HG02759 (cell line): ENCODE measurements around the gene UPK1A.
A peak's percentile ranks its signal among the peaks of the same experiment; 100 is the strongest.
"Not testable (repeated sequence)": the region's sequence is repeated elsewhere in the genome, so short reads cannot be mapped to it uniquely, and the experiment has no call there.

Experiments used
- ATAC-seq: cut with Tn5 transposase; IDR thresholded peaks from one replicate; pipeline ENCODE4 v1.9.1; 2021; ENCODE audit warnings: mild to moderate bottlenecking, moderate library complexity; ENCODE audit not compliant: unreplicated experiment

The UPK1A gene

DNA sequence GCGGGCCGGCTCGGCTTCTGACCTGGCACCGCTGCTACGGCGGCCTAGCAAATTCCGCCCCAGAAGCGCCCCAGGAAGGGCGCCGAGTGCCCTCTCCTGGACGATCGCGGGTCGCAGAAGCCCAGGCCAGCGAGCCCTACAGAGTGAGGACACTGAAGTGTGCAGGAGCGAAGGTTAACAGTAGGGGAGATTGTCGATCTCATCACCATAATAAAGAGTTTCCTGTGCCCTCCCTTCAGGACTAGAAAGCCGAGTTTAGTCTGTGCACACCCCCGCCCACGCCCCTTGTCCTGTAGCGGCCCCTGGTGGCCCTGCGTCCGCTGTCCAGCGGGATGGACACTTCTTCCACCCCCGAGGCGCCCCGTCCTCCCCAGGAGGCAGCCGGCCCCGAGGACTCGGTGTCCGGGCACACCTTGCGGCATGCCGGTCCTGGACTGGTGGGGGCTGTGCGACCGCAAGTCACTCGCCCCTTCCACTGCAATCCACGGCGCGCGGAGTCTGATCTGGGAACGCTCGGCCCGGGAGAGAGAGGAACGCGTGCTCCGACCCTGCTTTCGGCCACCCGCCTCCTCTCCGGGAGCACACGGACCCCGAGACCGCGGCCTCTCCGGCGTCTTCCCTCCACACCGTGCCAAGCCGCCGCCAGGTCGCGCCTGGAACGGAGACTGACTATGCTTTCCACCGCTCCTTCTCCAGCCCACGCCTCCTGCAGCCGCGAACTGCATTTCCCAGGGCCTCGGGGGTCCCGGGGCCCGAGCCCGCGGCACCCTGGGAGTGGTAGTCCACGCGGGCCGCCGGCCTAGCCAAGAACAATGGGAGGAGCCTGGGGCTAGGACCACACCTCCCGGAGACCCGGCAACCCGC, 50.7 kb downstream of the UPK1A start:
- ATAC-seq = peak; percentile 70

DNA sequence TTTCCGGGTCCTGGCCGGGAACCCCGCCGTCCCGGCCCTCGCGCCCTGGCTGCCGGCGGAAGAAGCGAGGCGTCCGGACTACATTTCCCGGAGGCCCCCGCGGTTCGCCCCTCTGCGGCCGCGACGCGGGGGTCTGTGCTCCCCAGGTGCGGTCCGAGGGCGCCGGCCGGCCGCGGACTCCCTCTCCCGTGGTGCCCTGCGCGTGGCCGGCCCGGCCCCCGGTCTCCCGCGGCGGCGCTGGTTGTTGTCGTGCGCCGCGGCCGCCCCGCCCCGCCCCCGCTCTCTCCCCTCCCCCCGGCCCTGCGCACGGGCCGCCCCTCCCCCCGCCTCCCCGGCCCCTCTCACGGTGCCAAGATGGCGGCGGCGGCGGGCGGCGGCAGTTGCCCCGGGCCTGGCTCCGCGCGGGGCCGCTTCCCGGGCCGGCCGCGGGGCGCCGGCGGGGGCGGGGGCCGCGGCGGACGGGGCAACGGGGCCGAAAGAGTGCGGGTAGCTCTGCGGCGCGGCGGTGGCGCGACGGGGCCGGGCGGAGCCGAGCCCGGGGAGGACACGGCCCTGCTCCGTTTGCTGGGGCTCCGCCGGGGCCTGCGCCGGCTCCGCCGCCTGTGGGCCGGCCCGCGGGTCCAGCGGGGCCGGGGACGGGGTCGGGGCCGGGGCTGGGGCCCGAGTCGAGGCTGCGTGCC, 51.5 kb downstream of the UPK1A start, which contains the start of gene KMT2B:
Gene KMT2B (plus strand): TSS at position 339 of the 680 bp plus-strand sequence. CDS start 16 bp downstream, at position 355.
- peak; percentile 62 for ATAC-seq

DNA sequence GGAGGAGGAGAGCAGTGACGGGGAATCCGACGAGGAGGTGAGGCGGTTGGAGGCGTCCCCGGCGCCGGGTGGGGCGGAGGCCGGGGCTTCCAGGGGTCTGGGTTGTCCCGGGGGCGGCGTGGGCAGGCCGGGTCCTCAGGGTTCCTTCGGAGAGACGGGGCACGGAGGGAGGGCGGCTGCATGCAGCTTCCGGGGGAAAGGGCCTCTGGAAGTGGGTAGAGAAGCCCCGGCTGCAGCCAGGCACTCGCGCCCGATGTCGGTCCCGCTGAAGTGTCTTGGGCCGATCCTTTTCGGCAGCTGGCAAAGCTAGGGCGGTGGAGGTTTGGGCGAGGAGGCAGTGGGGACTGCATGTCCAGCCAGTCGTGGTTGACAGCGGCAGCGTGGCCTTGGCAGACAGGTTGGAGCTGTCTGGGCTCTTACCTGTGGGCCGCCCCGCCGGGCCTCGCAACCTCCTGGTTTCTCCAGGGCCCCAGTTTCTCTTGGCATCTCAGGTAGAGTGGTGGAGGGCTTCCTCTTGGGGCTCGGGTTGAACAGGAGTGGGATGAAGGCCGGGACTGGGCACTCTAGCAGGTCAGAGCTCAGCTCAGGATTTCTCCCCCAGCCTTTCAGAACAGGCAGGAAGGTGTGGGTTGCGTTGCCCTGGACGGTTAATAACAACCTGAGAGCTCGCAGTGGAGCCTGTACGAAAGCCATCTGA, 52.2 kb downstream of the UPK1A start:
- ATAC-seq = no peak

DNA sequence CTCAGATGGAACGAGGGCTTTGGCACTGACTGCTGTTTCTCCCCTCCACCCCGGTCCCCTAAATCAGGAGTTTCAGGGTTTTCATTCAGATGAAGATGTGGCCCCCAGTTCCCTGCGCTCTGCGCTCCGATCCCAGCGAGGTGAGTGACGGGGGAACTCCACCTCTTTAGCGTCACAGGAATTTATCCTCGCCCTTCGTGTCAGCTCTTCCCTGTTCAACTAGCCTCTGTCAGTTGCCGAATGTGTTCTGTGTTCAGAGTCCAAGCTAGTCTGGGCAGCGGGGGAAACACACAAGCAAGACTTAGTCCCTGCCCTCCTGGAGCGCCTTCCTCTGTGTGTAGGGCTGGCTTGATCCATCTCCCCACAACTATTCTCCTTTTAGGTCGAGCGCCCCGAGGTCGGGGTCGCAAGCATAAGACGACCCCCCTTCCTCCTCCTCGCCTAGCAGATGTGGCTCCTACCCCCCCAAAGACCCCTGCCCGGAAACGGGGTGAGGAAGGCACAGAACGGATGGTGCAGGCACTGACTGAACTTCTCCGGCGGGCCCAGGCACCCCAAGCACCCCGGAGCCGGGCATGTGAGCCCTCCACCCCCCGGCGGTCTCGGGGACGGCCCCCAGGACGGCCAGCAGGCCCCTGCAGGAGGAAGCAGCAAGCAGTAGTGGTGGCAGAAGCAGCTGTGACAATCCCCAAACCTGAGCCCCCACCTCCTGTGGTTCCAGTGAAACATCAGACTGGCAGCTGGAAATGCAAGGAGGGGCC, 53.3 kb downstream of the UPK1A start:
- ATAC-seq = no peak

DNA sequence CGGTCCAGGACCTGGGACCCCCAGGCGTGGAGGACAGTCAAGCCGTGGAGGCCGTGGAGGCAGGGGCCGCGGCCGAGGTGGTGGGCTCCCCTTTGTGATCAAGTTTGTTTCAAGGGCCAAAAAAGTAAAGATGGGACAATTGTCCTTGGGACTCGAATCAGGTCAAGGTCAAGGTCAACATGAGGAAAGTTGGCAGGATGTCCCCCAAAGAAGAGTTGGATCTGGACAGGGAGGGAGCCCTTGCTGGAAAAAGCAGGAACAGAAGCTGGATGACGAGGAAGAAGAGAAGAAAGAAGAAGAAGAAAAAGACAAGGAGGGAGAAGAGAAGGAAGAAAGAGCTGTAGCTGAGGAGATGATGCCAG, 53.8 kb downstream of the UPK1A start:
- no peak for ATAC-seq

DNA sequence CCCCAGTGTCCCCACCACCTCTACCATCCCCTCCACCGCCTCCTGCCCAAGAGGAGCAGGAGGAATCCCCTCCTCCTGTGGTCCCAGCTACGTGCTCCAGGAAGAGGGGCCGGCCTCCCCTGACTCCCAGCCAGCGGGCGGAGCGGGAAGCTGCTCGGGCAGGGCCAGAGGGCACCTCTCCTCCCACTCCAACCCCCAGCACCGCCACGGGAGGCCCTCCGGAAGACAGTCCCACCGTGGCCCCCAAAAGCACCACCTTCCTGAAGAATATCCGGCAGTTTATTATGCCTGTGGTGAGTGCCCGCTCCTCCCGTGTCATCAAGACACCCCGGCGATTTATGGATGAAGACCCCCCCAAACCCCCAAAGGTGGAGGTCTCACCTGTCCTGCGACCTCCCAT, 54.3 kb downstream of the UPK1A start:
- ATAC-seq = no peak

DNA sequence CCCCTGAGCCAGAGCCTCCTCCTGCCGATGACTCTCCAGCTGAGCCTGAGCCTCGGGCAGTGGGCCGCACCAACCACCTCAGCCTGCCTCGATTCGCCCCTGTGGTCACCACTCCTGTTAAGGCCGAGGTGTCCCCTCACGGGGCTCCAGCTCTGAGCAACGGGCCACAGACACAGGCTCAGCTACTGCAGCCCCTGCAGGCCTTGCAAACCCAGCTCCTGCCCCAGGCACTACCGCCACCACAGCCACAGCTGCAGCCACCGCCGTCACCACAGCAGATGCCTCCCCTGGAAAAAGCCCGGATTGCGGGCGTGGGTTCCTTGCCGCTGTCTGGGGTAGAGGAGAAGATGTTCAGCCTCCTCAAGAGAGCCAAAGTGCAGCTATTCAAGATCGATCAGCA, 55.1 kb downstream of the UPK1A start:
- no peak for ATAC-seq

DNA sequence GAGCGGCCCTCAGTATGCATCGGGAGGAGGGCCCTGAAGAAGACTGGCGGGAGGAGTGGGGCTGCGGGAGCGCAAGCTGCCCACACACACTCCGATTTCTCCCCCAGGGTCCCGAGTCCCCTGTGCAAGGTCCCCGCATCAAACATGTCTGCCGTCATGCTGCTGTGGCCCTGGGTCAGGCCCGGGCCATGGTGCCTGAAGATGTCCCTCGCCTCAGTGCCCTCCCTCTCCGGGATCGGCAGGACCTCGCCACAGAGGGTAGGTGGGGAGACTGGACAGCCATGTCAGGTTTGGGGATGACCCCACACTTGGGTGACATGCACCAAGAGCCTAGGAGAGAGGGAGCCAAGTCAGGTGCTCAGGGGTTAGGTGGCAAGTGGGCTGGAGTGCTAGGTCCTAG, 56.1 kb downstream of the UPK1A start:
- ATAC-seq = no peak

DNA sequence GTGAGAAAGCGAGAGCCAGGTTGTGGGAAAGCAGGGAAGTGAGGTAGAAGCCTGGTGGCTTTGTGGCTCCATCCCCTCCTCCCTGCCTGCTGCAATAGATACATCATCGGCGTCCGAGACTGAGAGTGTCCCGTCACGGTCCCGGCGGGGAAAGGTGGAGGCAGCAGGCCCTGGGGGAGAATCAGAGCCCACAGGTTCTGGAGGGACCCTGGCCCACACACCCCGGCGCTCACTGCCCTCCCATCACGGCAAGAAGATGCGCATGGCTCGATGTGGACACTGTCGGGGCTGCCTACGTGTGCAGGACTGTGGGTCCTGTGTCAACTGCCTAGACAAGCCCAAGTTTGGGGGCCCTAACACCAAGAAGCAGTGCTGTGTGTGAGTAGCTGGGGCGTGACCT, 56.6 kb downstream of the UPK1A start:
- no peak for ATAC-seq

DNA sequence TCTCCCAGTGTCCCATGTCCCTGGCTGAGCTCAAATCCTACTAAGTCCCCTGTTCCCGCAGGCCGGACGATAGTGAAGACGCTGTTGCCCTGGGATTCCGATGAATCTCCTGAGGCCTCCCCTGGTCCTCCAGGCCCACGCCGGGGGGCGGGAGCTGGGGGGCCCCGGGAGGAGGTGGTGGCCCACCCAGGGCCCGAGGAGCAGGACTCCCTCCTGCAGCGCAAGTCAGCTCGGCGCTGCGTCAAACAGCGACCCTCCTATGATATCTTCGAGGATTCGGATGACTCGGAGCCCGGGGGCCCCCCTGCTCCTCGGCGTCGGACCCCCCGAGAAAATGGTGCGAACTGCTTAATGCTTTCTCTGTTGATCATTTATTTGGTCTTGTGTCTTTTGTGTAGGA, 57.4 kb downstream of the UPK1A start:
- no peak for ATAC-seq

DNA sequence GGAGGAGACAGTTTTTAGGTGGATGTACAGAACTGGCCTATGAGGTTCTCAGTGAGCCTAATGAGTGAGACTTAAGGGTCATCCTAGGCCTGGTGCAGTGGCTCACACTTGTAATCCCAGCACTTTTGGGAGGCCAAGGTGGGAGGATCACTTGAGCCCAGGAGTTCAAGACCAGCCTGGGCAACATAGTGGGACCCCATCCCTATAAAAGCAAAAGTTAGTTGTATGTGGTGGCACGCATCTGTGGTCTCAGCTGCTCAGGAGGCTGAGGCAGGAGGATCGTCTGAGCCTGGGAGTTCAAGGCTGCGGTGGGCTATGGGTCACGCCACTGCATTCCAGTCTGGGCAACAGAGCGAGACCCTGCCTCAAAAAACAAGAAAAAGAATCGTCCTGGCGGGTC, 57.8 kb downstream of the UPK1A start:
- not testable (repeated sequence) for ATAC-seq

DNA sequence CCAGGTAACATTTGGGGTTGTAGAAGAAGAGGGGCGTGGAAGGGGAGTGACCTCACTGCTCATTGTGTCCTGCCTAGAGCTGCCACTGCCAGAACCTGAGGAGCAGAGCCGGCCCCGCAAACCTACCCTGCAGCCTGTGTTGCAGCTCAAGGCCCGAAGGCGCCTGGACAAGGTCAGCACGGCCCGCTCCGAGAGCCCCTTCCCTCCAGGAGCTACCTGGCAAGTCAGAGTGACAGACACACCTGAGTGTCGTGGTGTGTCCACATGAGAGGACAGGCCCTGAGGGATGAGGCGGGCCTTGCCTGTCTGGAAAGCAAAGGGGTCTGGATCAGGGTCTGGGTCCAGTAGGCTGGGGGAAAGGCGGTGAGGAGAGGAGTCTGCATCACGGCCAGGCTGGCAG, 58.2 kb downstream of the UPK1A start:
- no peak for ATAC-seq

DNA sequence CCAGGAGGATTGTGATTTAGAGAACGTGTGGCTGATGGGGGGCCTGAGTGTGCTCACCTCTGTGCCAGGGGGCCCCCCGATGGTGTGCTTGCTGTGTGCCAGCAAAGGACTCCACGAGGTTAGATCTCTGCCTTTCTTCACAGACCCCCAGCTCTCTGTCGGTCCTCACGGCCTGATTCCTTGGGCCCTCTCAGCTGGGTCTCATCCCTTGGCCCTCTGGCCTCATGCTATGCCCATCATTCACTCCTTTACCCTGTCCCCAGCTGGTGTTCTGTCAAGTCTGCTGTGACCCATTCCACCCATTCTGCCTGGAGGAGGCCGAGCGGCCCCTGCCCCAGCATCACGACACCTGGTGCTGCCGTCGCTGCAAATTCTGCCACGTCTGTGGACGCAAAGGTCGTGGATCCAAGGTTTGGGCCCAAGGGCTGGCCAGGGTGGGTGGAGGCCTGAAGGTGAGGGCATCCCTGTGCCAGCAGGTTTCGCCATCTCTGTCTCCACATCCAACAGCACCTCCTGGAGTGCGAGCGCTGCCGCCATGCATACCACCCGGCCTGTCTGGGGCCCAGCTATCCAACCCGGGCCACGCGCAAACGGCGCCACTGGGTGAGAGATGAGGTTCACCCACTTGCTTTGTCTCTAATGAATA, 59.0 kb downstream of the UPK1A start:
- no peak for ATAC-seq

DNA sequence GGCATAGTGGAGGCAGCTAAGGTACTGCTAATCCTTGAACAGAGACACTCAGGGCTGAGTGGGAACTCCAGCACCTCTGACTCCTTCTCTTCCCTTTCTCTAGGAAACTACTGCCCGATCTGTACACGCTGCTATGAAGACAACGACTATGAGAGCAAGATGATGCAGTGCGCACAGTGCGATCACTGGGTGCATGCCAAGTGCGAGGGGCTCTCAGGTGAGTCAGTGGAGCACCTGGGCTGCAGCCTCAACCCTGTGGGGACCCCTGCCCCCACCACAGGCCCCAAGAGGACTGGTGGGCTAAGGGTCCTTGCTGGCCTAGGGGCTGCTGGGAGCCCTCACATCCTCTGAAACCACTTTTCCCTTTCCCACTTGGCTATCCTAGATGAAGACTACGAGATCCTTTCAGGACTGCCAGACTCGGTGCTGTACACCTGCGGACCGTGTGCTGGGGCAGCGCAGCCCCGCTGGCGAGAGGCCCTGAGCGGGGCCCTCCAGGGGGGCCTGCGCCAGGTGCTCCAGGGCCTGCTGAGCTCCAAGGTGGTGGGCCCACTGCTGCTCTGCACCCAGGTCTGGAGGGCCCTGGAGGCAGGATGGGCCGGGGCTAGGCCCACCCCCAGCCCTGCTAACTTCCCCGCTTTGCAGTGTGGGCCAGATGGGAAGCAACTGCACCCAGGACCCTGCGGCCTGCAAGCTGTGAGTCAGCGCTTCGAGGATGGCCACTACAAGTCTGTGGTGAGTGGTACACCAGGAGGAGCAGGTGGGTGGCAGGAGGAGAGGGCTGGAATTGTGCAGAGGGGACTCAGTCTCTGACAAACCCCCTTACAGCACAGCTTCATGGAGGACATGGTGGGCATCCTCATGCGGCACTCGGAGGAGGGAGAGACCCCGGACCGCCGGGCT, 61.0 kb downstream of the UPK1A start:
- no peak for ATAC-seq
